Inflammatory macrophage treated with lipopolysaccharide for 4 hours (primary cell): ENCODE measurements around the gene GNB1L.
"Not testable (repeated sequence)": the region's sequence is repeated elsewhere in the genome, so short reads cannot be mapped to it uniquely, and the experiment has no call there.

Experiments
- DNase-seq: peaks from one replicate; pipeline ENCODE4 v3.0.0-alpha.2; 2020

GNB1L gene

GRCh38 chr22:19791894-19792293, 62.8 kb downstream of the GNB1L start:
- DNase-seq = no peak

GRCh38 chr22:19791243-19791642, 63.4 kb downstream of the GNB1L start:
- DNase-seq = no peak

- DNase-seq = no peak
These were observed 64.8 kb downstream of the GNB1L start for GRCh38 chr22:19789828-19790227.

- DNase-seq = no peak
These were observed 65.3 kb downstream of the GNB1L start for GRCh38 chr22:19789406-19789805.

- DNase-seq = no peak
These were observed 65.9 kb downstream of the GNB1L start for GRCh38 chr22:19788661-19789225.

- no peak for DNase-seq
These were observed 66.9 kb downstream of the GNB1L start for GRCh38 chr22:19787849-19788141.

- DNase-seq = no peak
These were observed 67.5 kb downstream of the GNB1L start for GRCh38 chr22:19786959-19787848.

GRCh38 chr22:19786264-19786585, 68.4 kb downstream of the GNB1L start:
- no peak for DNase-seq

- no peak for DNase-seq
These were observed 69.0 kb downstream of the GNB1L start for GRCh38 chr22:19785461-19786263.

- no peak for DNase-seq
These were observed 70.1 kb downstream of the GNB1L start for GRCh38 chr22:19784384-19785175.

GRCh38 chr22:19783586-19784383, 70.9 kb downstream of the GNB1L start:
- DNase-seq = no peak

GRCh38 chr22:19782533-19782932, 72.1 kb downstream of the GNB1L start:
- no peak for DNase-seq

- no peak for DNase-seq
These were observed 74.9 kb downstream of the GNB1L start for GRCh38 chr22:19779685-19780268.

GRCh38 chr22:19779011-19779421, 75.7 kb downstream of the GNB1L start:
- no peak for DNase-seq

GRCh38 chr22:19777192-19777591, 77.5 kb downstream of the GNB1L start:
- DNase-seq = not testable (repeated sequence)

- DNase-seq = peak; percentile 15
These were observed 78.1 kb downstream of the GNB1L start for GRCh38 chr22:19776433-19777031.

GRCh38 chr22:19775496-19776325, 79.0 kb downstream of the GNB1L start:
- DNase-seq = no peak

- no peak for DNase-seq
These were observed 80.0 kb downstream of the GNB1L start for GRCh38 chr22:19774628-19775027.

- no peak for DNase-seq
These were observed 81.1 kb downstream of the GNB1L start for GRCh38 chr22:19773470-19774040.
